ENCODE results near the gene MYDGF.
A peak's percentile ranks its signal among the peaks of the same experiment; 100 is the strongest.

MYDGF gene

GRCh38 chr19:4660181-4660791 lies 9.9 kb downstream of the MYDGF start:
- Histone ChIP-seq H3K4me3 (ENCODE audit: control insufficient read depth in 1 of 7, extremely low read depth in 1 of 7, insufficient read depth in 4 of 7, low read depth in 2 of 7, low read length in 6 of 7) (no peak overlapping the region), H3K27ac (ENCODE audit: insufficient read depth in 1 of 2, low read depth in 1 of 2, low read length in 2 of 2, poor library complexity in 1 of 2, severe bottlenecking in 2 of 2) (no peak overlapping the region), H3K36me3 (ENCODE audit: control insufficient read depth in 4 of 4, insufficient read depth in 4 of 4, low read length in 3 of 4) (peaks cover 17 to 79% (median 55%) of the 10 kb centered on the region in 4 experiments), H3K9me3 (ENCODE audit: control extremely low read depth in 1 of 5, control insufficient read depth in 4 of 5, insufficient read depth in 2 of 5, low read depth in 1 of 5, low read length in 4 of 5) (peaks cover 0 to 7% (median 3%) of the 10 kb centered on the region in 5 experiments), H3K4me1 (ENCODE audit: control extremely low read depth in 1 of 4, control insufficient read depth in 4 of 4, insufficient read depth in 4 of 4, low read length in 3 of 4) (no peaks in the 10 kb centered on the region), H3K27me3 (replicated peaks in 2 of 5; ENCODE audit: control insufficient read depth in 4 of 5, insufficient read depth in 5 of 5, low read length in 4 of 5) (no peaks in the 10 kb centered on the region)
- ChIA-PET CTCF (interaction anchor here (0.9 to 1.8 kb wide), 4 partner anchors 13 to 84 kb away, joined by 3 to 6 read pairs (median 4); no protein-coding TSS in a partner anchor), POLR2A (interaction anchor here (0.6 kb wide), 2 partner anchors 93 to 413 kb away, joined by 3 read pairs; partner anchors contain the start of gene YJU2)
- DNase-seq = peak; percentile 31 to 59 (median 59)
- 94% methylated on average over 15 of the region's 15 CpGs for WGBS (ENCODE audit: insufficient coverage)

GRCh38 chr19:4657835-4658234 lies 12.3 kb downstream of the MYDGF start:
- POLR2A ChIA-PET = no interaction called here
- peaks cover 0 to 7% (median 3%) of the 10 kb centered on the region in 5 experiments for H3K9me3 ChIP-seq (ENCODE audit: control extremely low read depth in 1 of 5, control insufficient read depth in 4 of 5, insufficient read depth in 2 of 5, low read depth in 1 of 5, low read length in 4 of 5)
- CTCF ChIA-PET = no interaction called here
- WGBS (ENCODE audit: insufficient coverage) = 99% methylated on average over 8 of the region's 8 CpGs
- H3K4me3 ChIP-seq (ENCODE audit: control insufficient read depth in 1 of 7, extremely low read depth in 1 of 7, insufficient read depth in 4 of 7, low read depth in 2 of 7, low read length in 6 of 7) = no peak overlapping the region
- H3K4me1 ChIP-seq (ENCODE audit: control extremely low read depth in 1 of 4, control insufficient read depth in 4 of 4, insufficient read depth in 4 of 4, low read length in 3 of 4) = peaks cover 0 to 7% (median 0%) of the 10 kb centered on the region in 4 experiments
- peaks cover 14 to 81% (median 55%) of the 10 kb centered on the region in 4 experiments for H3K36me3 ChIP-seq (ENCODE audit: control insufficient read depth in 4 of 4, insufficient read depth in 4 of 4, low read length in 3 of 4)
- H3K27ac ChIP-seq (ENCODE audit: insufficient read depth in 1 of 2, low read depth in 1 of 2, low read length in 2 of 2, poor library complexity in 1 of 2, severe bottlenecking in 2 of 2) = no peak overlapping the region
- H3K27me3 ChIP-seq (replicated peaks in 2 of 5; ENCODE audit: control insufficient read depth in 4 of 5, insufficient read depth in 5 of 5, low read length in 4 of 5) = no peaks in the 10 kb centered on the region
- DNase-seq = no peak

GRCh38 chr19:4657262-4657661 lies 12.9 kb downstream of the MYDGF start:
- H3K27ac ChIP-seq (ENCODE audit: insufficient read depth in 1 of 2, low read depth in 1 of 2, low read length in 2 of 2, poor library complexity in 1 of 2, severe bottlenecking in 2 of 2) = no peak overlapping the region
- H3K4me3 ChIP-seq (ENCODE audit: control insufficient read depth in 1 of 7, extremely low read depth in 1 of 7, insufficient read depth in 4 of 7, low read depth in 2 of 7, low read length in 6 of 7) = no peak overlapping the region
- WGBS (ENCODE audit: insufficient coverage) = 89% methylated on average over 6 of the region's 14 CpGs
- peaks cover 0 to 7% (median 0%) of the 10 kb centered on the region in 4 experiments for H3K4me1 ChIP-seq (ENCODE audit: control extremely low read depth in 1 of 4, control insufficient read depth in 4 of 4, insufficient read depth in 4 of 4, low read length in 3 of 4)
- CTCF ChIA-PET = interaction anchor here (0.6 kb wide), 1 partner anchor 130 kb away, joined by 5 read pairs; no protein-coding TSS in a partner anchor
- H3K9me3 ChIP-seq (ENCODE audit: control extremely low read depth in 1 of 5, control insufficient read depth in 4 of 5, insufficient read depth in 2 of 5, low read depth in 1 of 5, low read length in 4 of 5) = peaks cover 0 to 7% (median 3%) of the 10 kb centered on the region in 5 experiments
- POLR2A ChIA-PET = no interaction called here
- DNase-seq = no peak
- peaks cover 12 to 81% (median 54%) of the 10 kb centered on the region in 4 experiments for H3K36me3 ChIP-seq (ENCODE audit: control insufficient read depth in 4 of 4, insufficient read depth in 4 of 4, low read length in 3 of 4)
- no peaks in the 10 kb centered on the region for H3K27me3 ChIP-seq (replicated peaks in 2 of 5; ENCODE audit: control insufficient read depth in 4 of 5, insufficient read depth in 5 of 5, low read length in 4 of 5)

- Histone ChIP-seq H3K9me3 (ENCODE audit: control extremely low read depth in 1 of 5, control insufficient read depth in 4 of 5, insufficient read depth in 2 of 5, low read depth in 1 of 5, low read length in 4 of 5) (peaks cover 0 to 7% (median 3%) of the 10 kb centered on the region in 5 experiments), H3K4me1 (ENCODE audit: control extremely low read depth in 1 of 4, control insufficient read depth in 4 of 4, insufficient read depth in 4 of 4, low read length in 3 of 4) (peaks cover 0 to 7% (median 0%) of the 10 kb centered on the region in 4 experiments), H3K27ac (ENCODE audit: insufficient read depth in 1 of 2, low read depth in 1 of 2, low read length in 2 of 2, poor library complexity in 1 of 2, severe bottlenecking in 2 of 2) (no peak overlapping the region), H3K36me3 (ENCODE audit: control insufficient read depth in 4 of 4, insufficient read depth in 4 of 4, low read length in 3 of 4) (peaks cover 10 to 81% (median 51%) of the 10 kb centered on the region in 4 experiments), H3K27me3 (replicated peaks in 2 of 5; ENCODE audit: control insufficient read depth in 4 of 5, insufficient read depth in 5 of 5, low read length in 4 of 5) (no peaks in the 10 kb centered on the region), H3K4me3 (ENCODE audit: control insufficient read depth in 1 of 7, extremely low read depth in 1 of 7, insufficient read depth in 4 of 7, low read depth in 2 of 7, low read length in 6 of 7) (no peak overlapping the region)
- WGBS (ENCODE audit: insufficient coverage) = 95% methylated on average over 8 of the region's 8 CpGs
- ChIA-PET POLR2A (interaction anchor here (0.6 to 0.8 kb wide), 2 partner anchors 10 to 59 kb away, joined by 3 read pairs; no protein-coding TSS in a partner anchor), CTCF (interaction anchor here (0.7 kb wide), 1 partner anchor 12 kb away, joined by 3 read pairs; no protein-coding TSS in a partner anchor)
- no peak for DNase-seq
Observed at GRCh38 chr19:4656102-4656501, 14.0 kb downstream of the MYDGF start.

GRCh38 chr19:4654437-4655361 lies 15.4 kb downstream of the MYDGF start:
- Histone ChIP-seq H3K4me3 (ENCODE audit: control insufficient read depth in 1 of 7, extremely low read depth in 1 of 7, insufficient read depth in 4 of 7, low read depth in 2 of 7, low read length in 6 of 7) (no peak overlapping the region), H3K27ac (ENCODE audit: insufficient read depth in 1 of 2, low read depth in 1 of 2, low read length in 2 of 2, poor library complexity in 1 of 2, severe bottlenecking in 2 of 2) (no peak overlapping the region), H3K4me1 (ENCODE audit: control extremely low read depth in 1 of 4, control insufficient read depth in 4 of 4, insufficient read depth in 4 of 4, low read length in 3 of 4) (peaks cover 0 to 7% (median 0%) of the 10 kb centered on the region in 4 experiments), H3K36me3 (ENCODE audit: control insufficient read depth in 4 of 4, insufficient read depth in 4 of 4, low read length in 3 of 4) (peaks cover 9 to 67% (median 41%) of the 10 kb centered on the region in 4 experiments), H3K9me3 (ENCODE audit: control extremely low read depth in 1 of 5, control insufficient read depth in 4 of 5, insufficient read depth in 2 of 5, low read depth in 1 of 5, low read length in 4 of 5) (peaks cover 0 to 7% (median 3%) of the 10 kb centered on the region in 5 experiments), H3K27me3 (replicated peaks in 2 of 5; ENCODE audit: control insufficient read depth in 4 of 5, insufficient read depth in 5 of 5, low read length in 4 of 5) (no peaks in the 10 kb centered on the region)
- DNase-seq = no peak
- WGBS (ENCODE audit: insufficient coverage) = 95% methylated on average over 24 of the region's 27 CpGs
- ChIA-PET POLR2A (no interaction called here), CTCF (interaction anchor here (1.1 to 1.7 kb wide), 4 partner anchors 11 to 15 kb away, joined by 3 to 7 read pairs (median 4); partner anchors contain the start of gene MYDGF)

- 95% methylated on average over 10 of the region's 13 CpGs for WGBS (ENCODE audit: insufficient coverage)
- Histone ChIP-seq H3K27ac (ENCODE audit: insufficient read depth in 1 of 2, low read depth in 1 of 2, low read length in 2 of 2, poor library complexity in 1 of 2, severe bottlenecking in 2 of 2) (no peak overlapping the region), H3K4me3 (ENCODE audit: control insufficient read depth in 1 of 7, extremely low read depth in 1 of 7, insufficient read depth in 4 of 7, low read depth in 2 of 7, low read length in 6 of 7) (no peak overlapping the region), H3K4me1 (ENCODE audit: control extremely low read depth in 1 of 4, control insufficient read depth in 4 of 4, insufficient read depth in 4 of 4, low read length in 3 of 4) (peaks cover 0 to 7% (median 1%) of the 10 kb centered on the region in 4 experiments), H3K27me3 (replicated peaks in 2 of 5; ENCODE audit: control insufficient read depth in 4 of 5, insufficient read depth in 5 of 5, low read length in 4 of 5) (no peaks in the 10 kb centered on the region), H3K36me3 (ENCODE audit: control insufficient read depth in 4 of 4, insufficient read depth in 4 of 4, low read length in 3 of 4) (peaks cover 3 to 61% (median 42%) of the 10 kb centered on the region in 4 experiments), H3K9me3 (ENCODE audit: control extremely low read depth in 1 of 5, control insufficient read depth in 4 of 5, insufficient read depth in 2 of 5, low read depth in 1 of 5, low read length in 4 of 5) (peaks cover 0 to 7% (median 3%) of the 10 kb centered on the region in 5 experiments)
- no peak for DNase-seq
- CTCF ChIA-PET = interaction anchor here (1.4 to 1.7 kb wide), 3 partner anchors 10 to 16 kb away, joined by 3 to 7 read pairs (median 3); partner anchors contain the start of gene MYDGF
- POLR2A ChIA-PET = no interaction called here
Observed at GRCh38 chr19:4653793-4654436, 16.2 kb downstream of the MYDGF start.

Measured in common myeloid progenitor, CD34-positive (primary cell).